ENCODE measurements around the gene SLC35A3. TPM values are rescaled to one million over a fixed set of nuclear protein-coding genes. Genes with fewer than 3 reads are reported as not detected.

The SLC35A3 gene
- total and polyA plus RNA-seq, 2 of the 4 experiments (the other 2 are of a cell fraction), result 9.6 to 13.6 TPM

- Histone ChIP-seq H3K14ac (replicated peaks; ENCODE audit: low read depth, low read length) (no peak overlapping the region), H3K4ac (ENCODE audit: low read depth, low read length) (no peak overlapping the region), H3K56ac (ENCODE audit: extremely low read depth, insufficient read depth, low read length) (no peak overlapping the region), H3K9me1 (ENCODE audit: insufficient read depth, low read length) (no peaks in the 10 kb centered on the region), H3K4me1 (ENCODE audit: control insufficient read depth, insufficient read depth, low read length) (no peaks in the 10 kb centered on the region), H2BK5ac (ENCODE audit: low read depth, low read length, poor library complexity, severe bottlenecking) (no peak overlapping the region), H3K36me3 (ENCODE audit: control insufficient read depth, insufficient read depth, low read length) (no peaks in the 10 kb centered on the region), H4K8ac (ENCODE audit: low read depth in 2 of 2, low read length in 2 of 2) (no peak overlapping the region), H3K79me1 (ENCODE audit: low read depth in 1 of 2, low read length in 2 of 2) (no peaks in the 10 kb centered on the region), H2BK120ac (ENCODE audit: low read depth, low read length) (no peak overlapping the region), H3K23ac (ENCODE audit: low read depth, low read length) (no peak overlapping the region), H2BK15ac (ENCODE audit: low read depth, low read length) (no peak overlapping the region), H3K4me2 (ENCODE audit: low read depth, low read length) (no peak overlapping the region), H2AK9ac (replicated peaks; ENCODE audit: low read depth, low read length, poor library complexity) (no peak overlapping the region), H3K4me3 (ENCODE audit: insufficient read depth, low read depth, low read length) (no peak overlapping the region), H2BK20ac (ENCODE audit: low read depth, low read length) (no peak overlapping the region), H2AFZ (replicated peaks; ENCODE audit: low read length, poor library complexity) (no peak overlapping the region), H2AK5ac (ENCODE audit: low read depth, low read length) (no peak overlapping the region), H4K20me1 (ENCODE audit: insufficient read depth, low read length) (no peaks in the 10 kb centered on the region), H3K18ac (ENCODE audit: low read depth, low read length) (no peak overlapping the region), H4K91ac (ENCODE audit: insufficient read depth, low read depth, low read length) (no peak overlapping the region), H3K27ac (ENCODE audit: insufficient read depth, low read length) (no peak overlapping the region), H3K9me3 (ENCODE audit: control insufficient read depth, insufficient read depth, low read length) (no peaks in the 10 kb centered on the region), H4K5ac (ENCODE audit: low read depth, low read length) (no peak overlapping the region), H3K27me3 (ENCODE audit: control insufficient read depth, insufficient read depth, low read length) (no peaks in the 10 kb centered on the region; the same call in 1 of the 2 replicates), H3K9ac (ENCODE audit: low read depth, low read length) (no peak overlapping the region)
- CTCF ChIA-PET, result no interaction called here
- TF ChIP-seq USF2 (IDR thresholded peaks at IDR 0.05; ENCODE audit: low read depth, low read length) (no peak), BHLHE40 (IDR thresholded peaks at IDR 0.05; ENCODE audit: low read depth, low read length) (no peak), MXI1 (IDR thresholded peaks at IDR 0.05; ENCODE audit: borderline replicate concordance, low read depth, low read length) (no peak), RFX5 (IDR thresholded peaks at IDR 0.05; ENCODE audit: low read depth, low read length) (no peak)
- intact Hi-C loops (cut with micrococcal nuclease) (no loop called here), dilution Hi-C loops (cut with HindIII; ENCODE audit: low sequenced_read_pairs, unreplicated experiment) (no loop called here), in situ Hi-C loops (cut with MboI; ENCODE audit: low sequenced_read_pairs) (no loop called here)
- ATAC-seq (ENCODE audit: low read depth), result no peak
- no peak for DNase-seq
- BruUV-seq (replicated peaks), result no TSS peak
- POLR2A ChIA-PET (ENCODE audit: unreplicated experiment), result no interaction called here
- WGBS, 2 experiments (ENCODE audit: extremely low coverage in 2 of 2, insufficient read length in 1 of 2), result no CpG with 5 or more reads among the region's 1 CpG
Observed at GRCh38 chr1:99942723-99943122, 27.1 kb upstream of the SLC35A3 start.
